GM13977 (cell line): ENCODE data around the gene S100B.

Source experiments
- DNase-seq: peaks from one replicate; pipeline ENCODE4 v3.0.0; 2012; ENCODE audit warnings: low spot score
- in situ Hi-C: fragments of 300-500 bp; cut with MboI; formaldehyde crosslinking; loops from one replicate; pipeline ENCODE4 v1.12.0; 2022; ENCODE audit warnings: low sequenced_read_pairs, low pct_unique_long_range_greater_than_20kb, mixed read lengths, inconsistent platforms; ENCODE audit not compliant: unreplicated experiment
- TF ChIP-seq, protein P1 (sequence below): IDR thresholded peaks from 2 replicates; pipeline ENCODE4 v1.5.1; 2012; ENCODE audit warnings: mild to moderate bottlenecking, control low read depth; ENCODE audit not compliant: insufficient read depth; ENCODE audit errors: extremely low read depth, missing control alignments

S100B gene

DNA sequence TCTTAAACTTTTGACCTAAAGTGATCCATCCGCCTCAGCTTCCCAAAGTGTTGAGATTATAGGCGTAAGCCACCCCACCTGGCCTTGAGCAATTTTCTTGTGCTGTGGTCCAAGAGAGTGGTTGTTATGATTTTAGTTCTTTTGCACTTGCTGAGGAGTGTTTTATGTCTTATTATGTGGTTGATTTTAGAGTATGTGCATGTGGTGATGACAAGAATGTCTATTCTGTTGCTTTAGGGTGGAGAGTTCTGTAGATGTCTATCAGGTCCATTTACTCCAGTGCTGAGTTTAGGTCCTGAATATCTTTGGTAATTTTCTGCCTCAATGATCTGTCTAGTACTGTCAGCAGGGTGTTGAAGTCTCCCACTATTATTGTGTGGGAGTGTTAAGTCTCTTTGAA is 11.2 kb upstream of the S100B start:
- in situ Hi-C loops: no loop called here
- TF ChIP-seq, protein P1, sequence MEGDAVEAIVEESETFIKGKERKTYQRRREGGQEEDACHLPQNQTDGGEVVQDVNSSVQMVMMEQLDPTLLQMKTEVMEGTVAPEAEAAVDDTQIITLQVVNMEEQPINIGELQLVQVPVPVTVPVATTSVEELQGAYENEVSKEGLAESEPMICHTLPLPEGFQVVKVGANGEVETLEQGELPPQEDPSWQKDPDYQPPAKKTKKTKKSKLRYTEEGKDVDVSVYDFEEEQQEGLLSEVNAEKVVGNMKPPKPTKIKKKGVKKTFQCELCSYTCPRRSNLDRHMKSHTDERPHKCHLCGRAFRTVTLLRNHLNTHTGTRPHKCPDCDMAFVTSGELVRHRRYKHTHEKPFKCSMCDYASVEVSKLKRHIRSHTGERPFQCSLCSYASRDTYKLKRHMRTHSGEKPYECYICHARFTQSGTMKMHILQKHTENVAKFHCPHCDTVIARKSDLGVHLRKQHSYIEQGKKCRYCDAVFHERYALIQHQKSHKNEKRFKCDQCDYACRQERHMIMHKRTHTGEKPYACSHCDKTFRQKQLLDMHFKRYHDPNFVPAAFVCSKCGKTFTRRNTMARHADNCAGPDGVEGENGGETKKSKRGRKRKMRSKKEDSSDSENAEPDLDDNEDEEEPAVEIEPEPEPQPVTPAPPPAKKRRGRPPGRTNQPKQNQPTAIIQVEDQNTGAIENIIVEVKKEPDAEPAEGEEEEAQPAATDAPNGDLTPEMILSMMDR: no peak
- DNase-seq: no peak

DNA sequence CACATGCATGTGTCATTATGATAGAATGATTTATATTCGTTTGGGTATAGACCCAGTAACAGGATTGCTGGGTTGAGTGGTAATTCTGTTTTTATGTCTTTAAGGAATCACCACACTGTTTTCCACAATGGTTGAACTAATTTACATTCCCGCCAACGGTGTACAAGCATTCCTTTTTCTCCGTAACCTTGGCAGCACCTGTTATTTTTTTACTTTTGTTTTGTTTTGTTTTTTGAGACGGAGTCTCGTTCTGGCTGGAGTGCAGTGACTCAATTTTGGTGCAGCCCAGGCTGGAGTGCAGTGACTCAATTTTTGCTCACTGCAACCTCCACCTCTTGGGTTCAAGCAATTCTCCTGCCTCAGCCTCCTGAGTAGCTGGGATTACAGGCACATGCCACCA is 8.5 kb upstream of the S100B start:
- in situ Hi-C loops: no loop called here
- DNase-seq: no peak
- TF ChIP-seq, protein P1: no peak

- TF ChIP-seq, protein P1: no peak
- in situ Hi-C loops: no loop called here
- no peak for DNase-seq
These were observed 5.3 kb upstream of the S100B start for GRCh38 chr21:46610018-46610701.

DNA sequence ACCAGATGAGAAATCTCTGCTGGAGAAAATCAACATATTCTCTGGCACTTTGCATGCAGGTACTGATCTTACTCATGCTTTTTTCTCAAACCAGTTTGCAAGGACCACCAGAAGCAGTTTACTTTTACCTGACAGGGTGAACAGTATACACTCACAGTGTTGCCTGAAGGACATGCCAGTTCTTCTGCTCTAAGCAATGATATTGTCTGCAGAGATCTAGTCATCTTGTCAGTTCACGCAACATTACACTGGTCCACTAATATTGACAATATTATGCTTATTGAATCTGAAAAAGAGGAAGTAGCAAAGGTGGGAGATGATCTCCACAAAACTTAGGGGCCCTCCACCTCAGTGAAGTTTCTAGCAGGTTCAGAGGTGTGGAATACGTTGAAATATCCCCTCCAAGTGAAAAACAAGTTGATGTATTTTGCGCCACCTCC is 3.8 kb upstream of the S100B start:
- in situ Hi-C loops: no loop called here
- peak; percentile 54 for DNase-seq
- TF ChIP-seq, protein P1: no peak

DNA sequence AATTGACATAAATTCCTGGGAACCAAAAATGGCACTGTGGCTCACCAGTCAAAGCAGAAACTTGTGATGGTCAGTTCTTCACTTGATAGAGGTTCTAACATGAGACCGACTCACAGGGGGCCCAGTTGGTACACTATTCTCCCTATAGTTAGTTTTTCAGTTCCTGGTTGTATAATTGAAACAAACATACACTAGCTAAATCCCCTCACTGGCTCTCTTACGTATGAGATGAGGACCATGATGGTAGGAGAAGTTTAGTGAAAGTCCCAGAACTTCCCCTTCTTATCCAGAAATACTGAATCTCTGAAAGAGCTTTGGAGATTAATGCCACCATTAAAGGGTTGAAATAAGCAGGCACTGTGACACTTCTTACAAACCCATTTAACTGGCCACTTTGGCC is 2.8 kb upstream of the S100B start:
- TF ChIP-seq, protein P1: no peak
- in situ Hi-C loops: no loop called here

GRCh38 chr21:46606427-46606813 is 1.5 kb upstream of the S100B start:
- in situ Hi-C loops: no loop called here
- TF ChIP-seq, protein P1: no peak
- no peak for DNase-seq

More for the DNA sequence above, 2.8 kb upstream of the S100B start:
- peak; percentile 28 for DNase-seq
